GM12801 (cell line): ENCODE data around the gene ENO4.

Experiments
- TF ChIP-seq, protein P1 (sequence below): IDR thresholded peaks from one replicate; pipeline ENCODE4 v1.5.1; 2011; ENCODE audit warnings: control low read depth; ENCODE audit not compliant: insufficient read length; ENCODE audit errors: extremely low read depth

The ENO4 gene

DNA sequence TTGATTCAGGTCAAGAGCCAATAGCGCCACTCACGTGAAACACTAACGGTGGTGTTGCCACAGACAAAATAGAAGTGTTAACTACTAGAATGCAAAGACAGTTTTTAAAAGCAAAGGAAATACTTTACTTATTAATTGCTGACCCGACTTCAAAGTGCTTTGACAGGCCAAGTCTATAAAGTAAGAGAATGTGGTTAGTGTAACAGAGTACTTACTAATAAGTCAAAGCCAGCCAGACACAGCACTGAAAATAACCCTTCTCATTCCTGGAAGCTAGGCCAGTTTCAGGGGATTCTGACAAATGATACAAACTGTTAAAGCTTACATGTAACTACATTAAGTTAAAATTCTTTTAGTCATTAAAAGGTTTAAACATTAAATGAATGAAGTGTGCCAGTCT, 50.3 kb downstream of the ENO4 start:
- TF ChIP-seq, protein P1, sequence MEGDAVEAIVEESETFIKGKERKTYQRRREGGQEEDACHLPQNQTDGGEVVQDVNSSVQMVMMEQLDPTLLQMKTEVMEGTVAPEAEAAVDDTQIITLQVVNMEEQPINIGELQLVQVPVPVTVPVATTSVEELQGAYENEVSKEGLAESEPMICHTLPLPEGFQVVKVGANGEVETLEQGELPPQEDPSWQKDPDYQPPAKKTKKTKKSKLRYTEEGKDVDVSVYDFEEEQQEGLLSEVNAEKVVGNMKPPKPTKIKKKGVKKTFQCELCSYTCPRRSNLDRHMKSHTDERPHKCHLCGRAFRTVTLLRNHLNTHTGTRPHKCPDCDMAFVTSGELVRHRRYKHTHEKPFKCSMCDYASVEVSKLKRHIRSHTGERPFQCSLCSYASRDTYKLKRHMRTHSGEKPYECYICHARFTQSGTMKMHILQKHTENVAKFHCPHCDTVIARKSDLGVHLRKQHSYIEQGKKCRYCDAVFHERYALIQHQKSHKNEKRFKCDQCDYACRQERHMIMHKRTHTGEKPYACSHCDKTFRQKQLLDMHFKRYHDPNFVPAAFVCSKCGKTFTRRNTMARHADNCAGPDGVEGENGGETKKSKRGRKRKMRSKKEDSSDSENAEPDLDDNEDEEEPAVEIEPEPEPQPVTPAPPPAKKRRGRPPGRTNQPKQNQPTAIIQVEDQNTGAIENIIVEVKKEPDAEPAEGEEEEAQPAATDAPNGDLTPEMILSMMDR: no peak

DNA sequence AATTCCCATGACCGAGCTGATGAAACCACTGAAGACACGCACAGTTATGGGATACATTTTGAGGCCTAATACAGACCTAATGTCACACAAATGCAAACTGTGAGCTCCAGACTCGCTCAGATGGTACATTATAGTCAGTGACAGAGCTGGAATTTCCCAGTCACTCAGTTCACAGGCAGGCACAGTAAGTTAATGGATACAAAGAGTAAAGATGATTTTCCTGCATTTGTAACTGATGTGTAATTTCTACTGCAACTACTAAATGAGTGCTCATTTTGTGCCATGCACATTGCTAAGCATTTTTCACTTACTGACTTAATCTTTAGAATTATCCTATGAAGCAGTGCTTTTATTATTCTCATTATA, 56.5 kb downstream of the ENO4 start:
- TF ChIP-seq, protein P1: no peak

DNA sequence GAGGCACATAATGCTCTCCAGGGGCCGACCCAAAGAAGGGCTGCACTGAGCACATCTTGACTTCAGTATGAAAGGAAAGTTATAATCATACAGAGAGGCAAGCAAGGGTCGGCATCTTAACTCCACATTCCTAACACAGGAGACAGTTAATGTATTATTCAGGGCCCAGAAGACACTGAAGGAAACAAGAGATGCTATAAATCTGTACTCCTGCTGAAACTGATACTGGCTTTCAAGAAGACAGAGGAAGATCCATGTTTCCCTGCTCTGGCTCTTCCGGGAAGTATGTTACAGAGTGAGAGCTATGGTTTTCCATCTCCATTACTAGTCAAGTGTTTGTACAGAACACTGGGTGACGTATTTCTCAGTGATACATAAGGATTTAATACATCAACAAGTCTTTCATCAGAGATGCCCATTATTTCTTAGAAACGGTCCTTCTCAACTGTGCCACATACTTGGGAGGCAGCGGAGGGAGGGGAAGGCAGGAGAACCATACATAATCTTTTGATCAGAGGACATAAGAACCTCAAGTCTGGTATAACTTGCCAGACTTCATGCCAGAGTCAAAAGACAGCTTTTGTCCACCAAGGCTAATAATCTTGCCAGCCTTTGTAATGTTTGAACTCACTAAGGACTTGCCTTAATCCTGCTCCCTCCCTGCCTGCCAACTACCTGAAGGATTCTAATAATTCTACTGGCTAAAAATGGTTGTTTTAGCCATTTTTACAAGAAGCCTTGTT, 58.1 kb downstream of the ENO4 start:
- TF ChIP-seq, protein P1: no peak

DNA sequence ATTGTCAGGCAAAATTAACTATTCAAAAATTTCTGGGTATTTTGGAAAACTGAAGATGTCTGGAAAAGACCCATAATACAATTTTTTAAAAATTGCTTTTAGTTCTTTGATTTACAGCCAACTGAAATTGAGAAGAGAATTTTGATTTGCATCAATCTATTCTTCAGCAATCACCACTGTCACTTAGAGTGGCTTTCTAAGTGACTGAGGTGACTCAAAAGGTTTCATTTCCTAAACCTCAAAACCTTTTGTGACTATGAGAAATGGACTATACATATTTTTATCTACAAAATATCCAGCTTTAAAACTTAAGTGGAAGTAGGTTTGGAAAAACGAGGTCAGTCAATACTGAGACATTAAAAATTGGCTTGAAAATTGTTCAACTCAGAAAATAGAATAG, 60.0 kb downstream of the ENO4 start:
- TF ChIP-seq, protein P1: no peak

DNA sequence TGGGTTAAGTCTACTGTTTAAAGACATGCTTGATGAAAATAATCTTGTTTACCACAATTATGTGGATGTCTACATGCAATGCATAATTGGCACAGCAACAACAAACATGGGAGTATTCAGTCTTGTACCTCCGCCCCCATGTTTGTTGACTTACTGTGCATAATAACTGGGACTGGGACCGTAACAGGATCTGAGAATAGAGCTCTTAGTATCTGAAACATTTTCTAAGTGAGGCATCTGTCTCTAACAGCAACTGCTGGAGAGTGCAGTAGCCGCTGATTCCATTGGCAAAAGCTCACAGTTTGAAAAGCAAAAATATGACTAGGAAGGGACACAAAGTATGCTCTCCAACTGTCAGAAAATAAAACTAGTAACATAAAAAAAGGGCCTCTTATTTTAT, 61.6 kb downstream of the ENO4 start:
- TF ChIP-seq, protein P1: no peak

DNA sequence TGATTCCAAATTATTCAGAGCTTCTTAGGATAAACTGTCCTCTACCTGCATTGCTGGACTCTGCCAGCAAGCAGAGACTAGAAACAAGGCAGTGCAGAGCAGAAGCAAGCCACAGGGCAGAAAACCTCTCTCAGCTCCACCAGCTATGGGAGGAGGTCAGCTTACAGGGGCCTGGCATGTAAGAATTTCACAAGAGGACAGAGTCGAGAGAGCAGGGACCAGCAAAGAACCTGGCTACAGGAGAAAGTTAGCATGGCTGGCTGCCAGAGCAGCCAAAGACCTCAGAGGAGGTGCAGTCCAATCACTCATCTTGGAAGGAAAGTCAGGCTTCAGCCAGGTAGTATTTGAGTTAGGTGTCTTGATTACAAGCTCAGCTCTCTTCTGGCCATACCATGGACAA, 62.9 kb downstream of the ENO4 start:
- TF ChIP-seq, protein P1: no peak

DNA sequence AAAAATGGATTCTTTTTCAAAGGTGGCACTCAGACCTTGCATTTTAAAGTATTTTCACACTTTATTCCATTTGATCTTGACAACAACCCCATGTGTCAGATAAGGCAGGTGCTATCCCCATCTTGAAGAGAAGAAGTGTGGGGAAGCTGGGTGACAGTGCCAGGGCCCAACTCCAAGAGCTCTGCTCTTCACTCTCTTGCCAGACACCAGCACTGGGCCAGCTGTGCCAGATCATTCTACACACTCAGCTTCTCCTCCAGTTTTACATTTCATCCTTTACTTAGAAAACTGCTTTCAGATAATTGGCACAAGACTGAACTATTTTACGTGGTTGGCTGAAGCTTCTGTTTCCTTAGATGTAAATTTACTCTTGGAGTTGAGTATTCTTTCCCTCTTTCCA, 64.4 kb downstream of the ENO4 start:
- TF ChIP-seq, protein P1: no peak

DNA sequence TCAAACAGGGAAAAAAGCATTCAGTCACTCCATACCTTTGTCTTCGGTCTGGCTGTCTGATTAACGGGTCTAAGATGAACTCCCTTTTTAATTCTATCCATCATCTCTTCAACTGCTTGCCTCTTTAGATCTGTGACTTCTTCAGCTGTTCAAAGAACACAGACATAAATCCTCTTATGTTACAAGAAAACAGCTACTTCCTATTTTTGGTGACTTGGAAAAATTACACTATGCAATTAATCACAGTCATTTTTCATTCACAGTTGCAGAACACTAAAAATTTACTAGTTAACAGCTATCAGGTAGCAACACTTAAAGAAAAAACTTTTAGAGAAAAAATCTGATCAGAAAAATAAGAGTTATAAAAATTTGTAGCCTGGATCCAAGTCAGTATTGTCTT, 66.0 kb downstream of the ENO4 start:
- TF ChIP-seq, protein P1: no peak
